Glomerular endothelial cell (primary cell): ENCODE measurements around the gene FAM47E. TPM values are rescaled to one million over a fixed set of nuclear protein-coding genes. Genes with fewer than 3 reads are reported as not detected.
"Not testable (repeated sequence)": the region's sequence is repeated elsewhere in the genome, so short reads cannot be mapped to it uniquely, and the experiment has no call there.

Source experiments
- DNase-seq: peaks from one replicate; pipeline ENCODE4 v3.0.0-alpha.2; 2011; ENCODE audit warnings: low read depth, low spot score; ENCODE audit errors: extremely low read depth
- total RNA-seq: library from RNA; depleted of rRNA; stranded (reverse); fragments of >200 nt; gene quantifications from 2 replicates; pipeline ENCODE4 v1.2.3, GENCODE V29; 2015

The FAM47E gene
- total RNA-seq, 1 donor from 2014 or later: not detected

- DNase-seq: no peak
Observed at GRCh38 chr4:76265631-76266218, 14.2 kb downstream of the FAM47E start.

DNA sequence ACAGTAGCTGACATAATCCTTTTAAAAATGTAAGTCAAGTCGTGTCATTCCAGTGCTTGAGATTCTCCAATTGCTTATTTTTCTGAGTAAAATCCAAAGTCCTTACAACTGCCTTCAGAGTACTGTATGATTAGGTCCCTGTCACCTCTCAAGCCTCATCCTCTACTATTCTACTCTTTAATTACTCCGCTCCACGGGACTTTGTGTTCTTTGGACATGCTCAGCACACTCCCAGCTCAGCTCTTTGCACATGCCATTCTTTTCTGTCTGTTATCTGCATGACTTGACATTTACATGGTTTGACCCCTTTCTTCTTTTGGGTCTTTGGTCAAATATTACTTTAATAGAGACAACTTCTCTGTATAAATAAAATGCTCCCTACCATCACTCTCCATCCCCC lies 15.1 kb downstream of the FAM47E start:
- no peak for DNase-seq

DNA sequence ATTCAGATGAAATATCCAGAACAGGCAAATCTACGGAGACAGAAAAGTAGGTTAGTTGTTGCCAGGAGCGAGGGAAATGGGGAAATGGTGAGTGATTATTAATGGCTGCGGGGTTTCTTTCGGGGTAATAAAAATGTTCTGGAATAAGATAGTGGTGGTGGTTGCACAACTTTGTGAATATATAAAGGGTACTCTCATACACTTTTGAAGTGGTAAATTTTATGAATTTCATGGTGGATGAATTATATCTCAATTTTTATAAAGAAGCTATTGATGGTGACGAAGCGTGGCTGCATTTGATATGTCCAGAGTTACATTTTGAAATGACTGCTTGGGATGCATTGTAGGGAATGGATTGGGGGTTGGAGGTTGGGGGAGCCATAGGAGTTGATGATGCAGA lies 16.3 kb downstream of the FAM47E start:
- DNase-seq: no peak

DNA sequence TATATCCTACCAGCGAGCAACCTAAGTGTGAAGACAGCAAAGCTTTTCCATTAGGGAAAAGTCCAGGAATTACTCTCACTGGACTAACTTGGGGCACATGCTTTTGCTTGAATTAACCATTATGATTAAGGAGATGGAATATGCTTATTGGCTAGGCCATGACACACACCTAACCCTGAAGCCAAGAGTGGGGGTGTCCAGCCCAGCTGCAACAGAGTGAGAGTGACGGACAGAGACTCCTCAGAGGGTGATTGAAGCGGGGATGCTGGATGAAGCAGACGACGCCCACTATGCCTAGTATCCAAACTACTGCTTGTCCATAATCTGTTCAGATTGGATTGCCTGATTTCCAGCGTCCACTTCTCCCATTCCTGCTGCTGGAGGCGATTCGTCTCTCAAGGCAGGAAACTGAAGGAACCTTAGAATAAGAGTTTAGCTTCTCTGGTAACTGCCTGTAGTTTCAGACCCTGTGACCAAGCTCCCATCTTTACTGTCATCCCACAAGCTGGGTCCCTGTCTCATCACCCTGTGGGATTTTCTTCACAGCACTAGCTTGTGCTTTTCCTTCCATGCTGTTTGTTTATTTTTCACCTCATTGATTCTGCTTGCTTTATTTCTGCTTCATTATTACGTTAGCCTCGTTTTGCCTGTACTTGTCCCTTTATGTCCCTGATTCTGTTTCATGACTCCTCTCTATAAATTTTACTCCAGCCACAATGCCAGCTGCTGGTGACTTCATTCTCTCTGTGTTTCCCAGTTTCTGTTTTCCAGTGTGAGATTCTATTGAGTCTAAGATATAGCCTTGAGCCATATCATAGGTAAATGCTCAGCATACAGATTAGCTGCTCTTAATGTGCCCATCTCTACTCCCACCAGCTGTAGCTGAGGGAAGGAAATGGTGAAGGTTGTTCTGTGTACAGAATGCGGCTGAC lies 19.0 kb downstream of the FAM47E start:
- DNase-seq: no peak

GRCh38 chr4:76271248-76271647 lies 19.7 kb downstream of the FAM47E start:
- no peak for DNase-seq

DNA sequence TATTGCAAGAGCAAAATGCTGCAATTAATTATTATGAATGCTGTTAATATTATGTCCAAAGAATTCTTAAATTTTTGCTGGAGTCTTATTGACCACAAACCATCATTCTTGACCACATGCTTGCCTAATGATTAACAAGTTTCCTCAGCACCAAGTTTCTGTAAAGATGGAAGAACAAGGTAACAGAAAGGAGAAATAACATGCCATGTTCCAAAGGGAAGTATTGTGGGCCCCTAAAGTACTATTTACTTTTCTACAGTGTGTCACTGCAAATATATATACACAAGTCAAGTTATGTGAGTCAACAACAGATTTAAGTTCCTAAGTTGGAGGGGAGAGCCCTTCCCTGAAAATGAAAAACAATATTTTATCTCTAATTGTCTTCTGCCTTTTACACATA lies 20.6 kb downstream of the FAM47E start:
- no peak for DNase-seq

GRCh38 chr4:76272582-76272981 lies 21.1 kb downstream of the FAM47E start:
- DNase-seq: no peak

GRCh38 chr4:76272999-76273398 lies 21.5 kb downstream of the FAM47E start:
- DNase-seq: no peak

DNA sequence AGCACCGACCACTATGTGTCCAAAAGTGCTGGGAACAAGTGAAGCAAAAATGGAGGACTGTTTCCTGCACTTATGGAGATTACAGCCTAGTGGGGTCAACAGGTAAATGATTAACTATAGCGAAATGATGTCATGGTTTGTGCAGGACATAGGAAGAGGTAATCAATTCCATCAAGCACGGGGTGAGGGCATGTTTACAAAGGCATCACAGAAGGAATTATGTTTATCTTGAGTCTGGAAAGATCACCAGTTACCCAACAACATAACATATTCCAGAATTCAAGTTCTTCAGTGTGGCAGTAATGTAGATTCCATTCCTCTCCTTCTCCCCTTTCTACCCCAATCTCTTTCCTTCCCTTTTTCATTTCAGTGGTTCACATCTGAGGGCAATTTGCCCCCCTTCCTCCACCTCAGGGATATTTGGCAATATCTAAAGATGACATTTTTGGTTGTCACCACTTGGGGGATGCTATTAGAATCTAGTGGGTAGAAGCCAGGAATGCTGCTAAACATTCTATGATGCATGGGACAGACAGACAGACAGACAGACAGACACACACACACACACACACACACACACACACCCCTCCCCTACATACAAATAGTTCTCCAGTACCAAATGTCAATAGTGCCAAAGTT lies 24.1 kb downstream of the FAM47E start:
- no peak for DNase-seq

GRCh38 chr4:76276813-76277212 lies 25.3 kb downstream of the FAM47E start:
- no peak for DNase-seq

DNA sequence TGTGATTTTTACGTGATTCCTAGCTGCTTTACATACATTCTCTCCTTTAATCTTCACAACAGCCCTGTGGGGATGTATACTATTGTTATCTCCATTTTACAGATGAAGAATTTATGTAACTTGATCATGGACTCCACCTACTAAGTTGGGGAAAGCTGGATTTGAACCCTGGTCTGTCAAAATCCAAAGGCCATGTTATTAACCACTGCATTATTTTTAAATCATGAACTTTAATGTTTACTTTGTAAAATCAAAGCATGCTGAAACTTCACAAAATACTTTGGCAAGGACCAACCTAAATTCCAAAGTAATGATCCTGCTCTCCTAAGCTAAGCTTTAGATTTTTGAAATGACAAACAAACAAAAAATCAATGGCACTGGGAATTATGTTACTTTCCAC lies 26.1 kb downstream of the FAM47E start:
- DNase-seq: no peak

GRCh38 chr4:76278583-76278982 lies 27.1 kb downstream of the FAM47E start:
- DNase-seq: no peak

DNA sequence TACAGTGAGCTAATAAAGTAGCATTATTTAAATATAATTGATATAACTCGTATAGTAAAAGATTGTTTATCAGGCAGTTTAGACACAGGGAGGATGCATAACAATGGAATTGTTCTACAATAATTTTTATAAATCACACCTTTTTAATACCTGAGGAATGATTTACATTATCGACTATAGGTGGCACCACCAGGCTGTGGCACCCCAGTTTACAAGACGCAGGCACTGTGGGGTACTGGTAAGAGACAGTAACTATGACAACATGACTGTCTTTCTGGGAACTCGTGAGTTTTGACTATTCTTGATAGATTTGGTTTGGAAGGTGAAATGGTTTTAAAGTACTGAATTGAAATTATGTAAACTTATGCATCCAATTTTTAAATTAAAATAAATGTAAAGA lies 27.9 kb downstream of the FAM47E start:
- no peak for DNase-seq

GRCh38 chr4:76280488-76281441 lies 29.2 kb downstream of the FAM47E start:
- no peak for DNase-seq

DNA sequence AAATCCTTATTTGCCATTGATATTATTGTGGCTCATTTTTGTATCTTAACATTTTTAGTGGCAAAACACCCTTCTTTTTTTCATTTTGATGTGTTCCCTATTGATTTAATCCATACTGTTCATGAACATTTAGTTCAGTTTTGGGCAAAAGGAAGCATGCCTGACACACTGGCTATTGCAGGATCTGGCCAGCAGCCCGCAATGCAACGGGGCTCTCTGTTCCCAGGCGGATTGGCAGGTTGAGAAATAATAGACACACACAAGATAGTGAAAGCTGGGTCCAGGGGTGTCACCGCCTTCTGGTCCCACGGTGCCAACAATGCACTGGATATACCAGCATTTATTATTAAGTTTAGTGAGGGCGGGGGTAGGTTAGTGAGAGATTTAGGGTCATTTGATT lies 30.1 kb downstream of the FAM47E start:
- DNase-seq: not testable (repeated sequence)

GRCh38 chr4:76282941-76283689 lies 31.6 kb downstream of the FAM47E start:
- DNase-seq: no peak

- no peak for DNase-seq
Observed at GRCh38 chr4:76283900-76284299, 32.4 kb downstream of the FAM47E start.

- not testable (repeated sequence) for DNase-seq
Observed at GRCh38 chr4:76287811-76288210, 36.3 kb downstream of the FAM47E start.

- no peak for DNase-seq
Observed at GRCh38 chr4:76292730-76293129, 41.2 kb downstream of the FAM47E start.

DNA sequence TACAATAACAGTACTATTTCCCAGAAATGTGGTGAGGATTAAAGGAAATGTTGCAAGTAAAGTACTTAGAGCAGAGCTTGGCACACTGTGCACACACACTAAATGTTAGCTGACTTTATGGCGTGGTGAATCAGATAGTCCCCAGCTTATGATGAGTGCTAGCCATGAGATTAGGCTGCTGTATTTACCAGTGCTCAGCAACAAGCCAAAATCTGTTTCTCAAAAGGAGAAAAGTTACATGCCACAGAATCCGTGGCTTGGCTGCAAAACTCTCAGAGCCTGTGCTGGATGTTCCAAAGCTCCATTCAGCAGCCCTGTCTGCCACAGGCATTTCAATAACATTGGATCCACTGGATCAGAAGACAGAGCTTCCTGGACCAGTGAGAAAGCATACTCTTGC lies 42.3 kb downstream of the FAM47E start:
- DNase-seq: no peak
